HEK293T (cell line): ENCODE results near the gene LANCL2.

Experiments used
- BHLHE40 ChIP-seq: fragments of 450-650 bp; IDR thresholded peaks from 2 replicates; pipeline ENCODE4 v1.6.1; 2016; ENCODE audit warnings: mild to moderate bottlenecking, moderate library complexity, borderline replicate concordance
- CTBP1 ChIP-seq: fragments of 450-650 bp; IDR thresholded peaks from 2 replicates; pipeline ENCODE4 v1.6.1; 2016; ENCODE audit warnings: borderline replicate concordance
- FOXK2 ChIP-seq: fragments of 450-650 bp; IDR thresholded peaks from 2 replicates; pipeline ENCODE4 v1.6.1; 2016; ENCODE audit warnings: mild to moderate bottlenecking
- NFRKB ChIP-seq: fragments of 450-650 bp; IDR thresholded peaks from 2 replicates; pipeline ENCODE4 v1.6.1; 2016; ENCODE audit warnings: mild to moderate bottlenecking, moderate library complexity
- PKNOX1 ChIP-seq: fragments of 450-650 bp; IDR thresholded peaks from 2 replicates; pipeline ENCODE4 v1.6.1; 2016
- SUZ12 ChIP-seq: fragments of 450-650 bp; IDR thresholded peaks from 2 replicates; pipeline ENCODE4 v1.6.1; 2016; ENCODE audit warnings: mild to moderate bottlenecking

GRCh38 chr7:55431898-55432297 lies 66.8 kb downstream of the LANCL2 start:
- TF ChIP-seq FOXK2: no peak
- no peak for TF ChIP-seq BHLHE40
- no peak for TF ChIP-seq NFRKB
- TF ChIP-seq SUZ12: no peak
- no peak for TF ChIP-seq PKNOX1
- no peak for TF ChIP-seq CTBP1
